Osteocyte (in vitro differentiated cells): ENCODE data around the gene PLXNC1. TPM values are rescaled to one million over a fixed set of nuclear protein-coding genes. Genes with fewer than 3 reads are reported as not detected.

Experiments
- DNase-seq: peaks from one replicate; pipeline ENCODE4 v3.0.0; 2021; ENCODE audit warnings: mixed read lengths; ENCODE audit not compliant: unreplicated experiment; ENCODE audit errors: extremely low spot score
- H3K27ac Mint-ChIP-seq: one replicate; pipeline ENCODE4 v1.8.0; 2021; ENCODE audit warnings: mild to moderate bottlenecking, mixed read lengths; ENCODE audit not compliant: unreplicated experiment
- H3K27me3 Mint-ChIP-seq: one replicate; pipeline ENCODE4 v1.8.0; 2021; ENCODE audit warnings: mixed read lengths; ENCODE audit not compliant: unreplicated experiment
- H3K36me3 Mint-ChIP-seq: one replicate; pipeline ENCODE4 v1.8.0; 2021; ENCODE audit warnings: mixed read lengths; ENCODE audit not compliant: unreplicated experiment
- H3K4me1 Mint-ChIP-seq: one replicate; pipeline ENCODE4 v1.8.0; 2021; ENCODE audit warnings: mixed read lengths; ENCODE audit not compliant: unreplicated experiment
- H3K4me3 Mint-ChIP-seq: one replicate; pipeline ENCODE4 v1.8.0; 2021; ENCODE audit warnings: mild to moderate bottlenecking, moderate library complexity, mixed read lengths; ENCODE audit not compliant: unreplicated experiment
- H3K9me3 Mint-ChIP-seq: one replicate; pipeline ENCODE4 v1.8.0; 2021; ENCODE audit warnings: mixed read lengths; ENCODE audit not compliant: unreplicated experiment
- CTCF ChIP-seq: fragments of 200-600 bp; sonication (generic); IDR thresholded peaks from 2 replicates; pipeline ENCODE4 v1.5.0; 2021; ENCODE audit warnings: antibody characterized with exemption, mild to moderate bottlenecking, moderate library complexity
- total RNA-seq: library from RNA; stranded (reverse); gene quantifications from 2 replicates; pipeline ENCODE4 v1.2.1, GENCODE V29; 2021

The PLXNC1 gene
- total RNA-seq, 1 donor from 2014 or later: 0.32 TPM

GRCh38 chr12:94178882-94179281 lies 30.5 kb downstream of the PLXNC1 start:
- no peak for TF ChIP-seq CTCF
- Mint-ChIP-seq H3K27me3 (no peaks in the 10 kb centered on the region), H3K4me3 (no peak overlapping the region), H3K4me1 (peaks cover 13% of the 10 kb centered on the region), H3K27ac (no peak overlapping the region), H3K9me3 (peaks cover 11% of the 10 kb centered on the region), H3K36me3 (no peaks in the 10 kb centered on the region)
- no peak for DNase-seq

GRCh38 chr12:94179723-94180122 lies 31.3 kb downstream of the PLXNC1 start:
- H3K4me1 Mint-ChIP-seq: peaks cover 13% of the 10 kb centered on the region
- H3K4me3 Mint-ChIP-seq: no peak overlapping the region
- H3K36me3 Mint-ChIP-seq: no peaks in the 10 kb centered on the region
- H3K27me3 Mint-ChIP-seq: no peaks in the 10 kb centered on the region
- peaks cover 11% of the 10 kb centered on the region for H3K9me3 Mint-ChIP-seq
- H3K27ac Mint-ChIP-seq: no peak overlapping the region
- no peak for DNase-seq
- TF ChIP-seq CTCF: no peak

GRCh38 chr12:94180558-94181296 lies 32.4 kb downstream of the PLXNC1 start:
- Mint-ChIP-seq H3K4me1 (peaks cover 13% of the 10 kb centered on the region), H3K27me3 (peaks cover 3% of the 10 kb centered on the region), H3K4me3 (no peak overlapping the region), H3K27ac (no peak overlapping the region), H3K36me3 (no peaks in the 10 kb centered on the region), H3K9me3 (peaks cover 11% of the 10 kb centered on the region)
- DNase-seq: no peak
- no peak for TF ChIP-seq CTCF

DNA sequence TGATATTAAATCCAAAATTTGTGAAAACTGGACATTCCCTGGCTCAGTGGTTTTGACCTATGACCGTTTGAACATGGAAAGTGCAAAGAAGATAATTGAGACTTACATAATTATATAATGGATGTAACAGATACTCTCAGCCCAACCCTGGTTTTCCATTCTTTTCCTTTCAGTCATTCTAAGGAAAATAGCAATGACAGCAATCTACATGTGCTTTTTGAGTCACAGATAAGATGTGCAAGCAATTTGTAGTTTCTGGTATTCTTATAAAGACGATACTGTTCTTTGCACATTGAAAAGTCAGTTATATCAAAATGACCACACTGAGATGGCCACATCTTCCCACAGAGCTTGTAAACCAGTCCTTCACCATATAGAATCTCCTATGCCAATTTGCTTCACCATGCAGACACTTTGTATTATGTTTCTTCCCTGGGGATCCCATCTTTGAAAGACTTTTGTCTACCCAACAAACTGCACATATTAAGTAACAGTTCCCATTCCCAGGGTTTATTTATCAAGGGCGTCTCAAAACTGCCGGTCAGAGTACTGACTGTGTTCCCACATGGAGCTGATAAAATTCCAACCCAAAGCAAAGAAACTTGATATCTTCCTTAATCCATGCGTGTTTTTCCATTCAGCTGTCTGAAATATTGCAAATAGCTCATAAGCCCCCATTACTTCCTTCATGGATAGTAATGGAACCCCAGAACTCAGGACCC lies 34.8 kb downstream of the PLXNC1 start:
- Mint-ChIP-seq H3K27ac (no peak overlapping the region), H3K4me1 (peaks cover 11% of the 10 kb centered on the region), H3K4me3 (no peak overlapping the region), H3K36me3 (no peaks in the 10 kb centered on the region), H3K9me3 (peaks cover 9% of the 10 kb centered on the region), H3K27me3 (peaks cover 10% of the 10 kb centered on the region)
- TF ChIP-seq CTCF: no peak
- no peak for DNase-seq

DNA sequence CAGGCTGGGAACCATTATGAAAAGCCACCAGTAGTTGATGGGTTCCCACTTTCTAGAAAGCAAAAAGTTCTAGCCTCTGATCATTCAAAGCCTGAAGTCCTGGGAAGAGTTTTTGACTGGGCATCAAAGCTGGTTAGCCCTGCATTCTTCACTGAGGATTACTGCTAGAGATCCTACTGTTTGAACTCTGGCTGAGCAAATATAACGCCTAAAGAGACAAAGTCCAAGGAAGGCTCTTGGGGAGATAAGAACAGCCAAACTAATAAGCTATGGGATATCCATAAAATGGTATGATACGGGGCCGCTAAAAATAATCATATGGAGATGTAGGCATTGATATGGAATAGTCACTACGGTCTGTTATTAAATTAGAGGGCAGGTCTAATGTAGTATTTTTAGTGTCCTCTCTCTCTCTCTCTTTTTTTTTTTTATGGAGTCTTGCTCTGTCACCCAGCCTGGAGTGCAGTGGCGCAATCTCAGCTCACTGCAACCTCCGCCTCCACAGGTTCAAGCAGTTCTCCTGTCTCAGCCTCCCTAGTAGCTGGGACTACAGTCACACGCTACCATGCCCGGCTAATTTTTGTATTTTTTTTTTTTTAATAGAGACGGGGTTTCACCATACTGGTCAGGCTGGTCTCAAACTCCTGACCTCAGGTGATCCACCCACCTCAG lies 35.5 kb downstream of the PLXNC1 start:
- H3K27ac Mint-ChIP-seq: no peak overlapping the region
- no peak for DNase-seq
- peaks cover 10% of the 10 kb centered on the region for H3K27me3 Mint-ChIP-seq
- peaks cover 4% of the 10 kb centered on the region for H3K9me3 Mint-ChIP-seq
- no peak for TF ChIP-seq CTCF
- peaks cover 11% of the 10 kb centered on the region for H3K4me1 Mint-ChIP-seq
- no peak overlapping the region for H3K4me3 Mint-ChIP-seq
- H3K36me3 Mint-ChIP-seq: no peaks in the 10 kb centered on the region
